Tibial nerve (tissue), 3 donors: Measurements from ENCODE around the gene PIEZO1.

Experiments used
- CTCF ChIP-seq, 5 experiments: fragments of 200-600 bp in 3 of 5; fragments of 450-650 bp in 2 of 5; sonication (generic) in 3 of 5; IDR thresholded peaks; one replicate each; pipeline ENCODE4 v1.5.1; 2016 to 2019; ENCODE audit warnings: antibody characterized with exemption in 5 of 5, mild to moderate bottlenecking in 3 of 5, moderate library complexity in 2 of 5
- POLR2A ChIP-seq, 2 donors: fragments of 450-650 bp; IDR thresholded peaks; one replicate each; pipeline ENCODE4 v1.6.1; 2017; ENCODE audit warnings: antibody characterized with exemption in 2 of 2, mild to moderate bottlenecking in 2 of 2, moderate library complexity in 2 of 2

- TF ChIP-seq POLR2A (IDR thresholded peaks at IDR 0.05), result no peak
- TF ChIP-seq CTCF (IDR thresholded peaks at IDR 0.05), result no peak
Observed at GRCh38 chr16:88790312-88791211, 5.5 kb upstream of the PIEZO1 start.
